Lung (tissue), 12 donors: ENCODE results near the gene LARP4B. TPM values are rescaled to one million over a fixed set of nuclear protein-coding genes. Genes with fewer than 3 reads are reported as not detected.

Experiments used
- ATAC-seq: fragments of 200-7000 bp; cut with Tn5 transposase; one replicate; pipeline ENCODE4 v1.9.1; 2020; ENCODE audit warnings: moderate number of reproducible peaks; ENCODE audit not compliant: insufficient read depth, low FRiP score
- DNase-seq, 3 donors: peaks; one replicate each; pipeline ENCODE4 v3.0.0-alpha.2; 2013 to 2017
- H3K27ac ChIP-seq, 2 donors: one replicate each; pipeline ENCODE4 v1.5.1; 2013; ENCODE audit warnings: mild to moderate bottlenecking in 2 of 2, moderate library complexity in 2 of 2, control low read depth in 1 of 2, inconsistent platforms in 1 of 2, low read depth in 1 of 2, low read length in 1 of 2
- H3K27me3 ChIP-seq, 3 donors: one replicate each; pipeline ENCODE4 v1.5.1; 2013; ENCODE audit warnings: low read length in 2 of 3; ENCODE audit not compliant: control insufficient read depth in 3 of 3, insufficient read depth in 3 of 3
- H3K36me3 ChIP-seq, 4 donors: one replicate each; pipeline ENCODE4 v1.5.1; 2013; ENCODE audit warnings: low read length in 4 of 4, mild to moderate bottlenecking in 1 of 4, moderate library complexity in 1 of 4; ENCODE audit not compliant: control insufficient read depth in 4 of 4, insufficient read depth in 4 of 4
- H3K4me1 ChIP-seq, 5 donors: one replicate each; pipeline ENCODE4 v1.5.1; 2013; ENCODE audit warnings: low read length in 5 of 5, mild to moderate bottlenecking in 2 of 5, moderate library complexity in 1 of 5; ENCODE audit not compliant: control insufficient read depth in 5 of 5, insufficient read depth in 5 of 5
- H3K4me3 ChIP-seq: one replicate; pipeline ENCODE4 v1.5.1; 2013; ENCODE audit warnings: mild to moderate bottlenecking, control low read depth, moderate library complexity
- H3K9ac ChIP-seq, 2 donors: one replicate each; pipeline ENCODE4 v1.5.1; 2013; ENCODE audit warnings: low read length in 2 of 2, control low read depth in 1 of 2; ENCODE audit not compliant: insufficient read depth in 1 of 2
- H3K9me3 ChIP-seq, 4 donors: one replicate each; pipeline ENCODE4 v1.5.1; 2013; ENCODE audit warnings: low read length in 3 of 4, mild to moderate bottlenecking in 1 of 4, moderate library complexity in 1 of 4; ENCODE audit not compliant: control insufficient read depth in 4 of 4, insufficient read depth in 3 of 4
- CTCF ChIP-seq: IDR thresholded peaks from 2 replicates; pipeline ENCODE4 v1.5.1; 2012; ENCODE audit warnings: mild to moderate bottlenecking; ENCODE audit errors: control extremely low read depth, extremely low read depth
- WGBS, 2 donors: extraction: QIAGEN DNeasy Blood & Tissue Kit; methylation state at CpG; one replicate each; pipeline ENCODE4 v1.1.7; 2013; 5-methylcytosine and 5-hydroxymethylcytosine counted together
- polyA plus RNA-seq, 2 donors: library from polyadenylated mRNA; stranded (reverse); fragments of 200-250 nt; gene quantifications; one replicate each; pipeline ENCODE4 v1.2.1, GENCODE V29; 2013
- total RNA-seq, 2 donors: library from RNA; depleted of rRNA in 1 of 2; stranded (reverse); fragments of >200 nt in 1 of 2; gene quantifications; one replicate each; pipeline ENCODE4 v1.2.1, GENCODE V29; 2014 to 2021
- donor health status: control.
- donor health status: control.
- donor health status: Bipolar disorder and iron deficiency.
- donor health status: healthy.
- donor health status: DM: yes; HTN: yes; CAD: no.

The LARP4B gene
- total and polyA plus RNA-seq, 4 donors = 24.7 to 133 (median 66.9) TPM

- 98% methylated on average over 8 of the region's 8 CpGs for WGBS, 2 donors
- no peaks in the 10 kb centered on the region for H3K9me3 ChIP-seq
- H3K27ac ChIP-seq = no peak overlapping the region
- no peak for ATAC-seq
- H3K4me1 ChIP-seq = peaks cover 0 to 17% (median 0%) of the 10 kb centered on the region in 5 donors
- H3K4me3 ChIP-seq = no peak overlapping the region
- H3K27me3 ChIP-seq = no peaks in the 10 kb centered on the region
- DNase-seq = no peak
- H3K36me3 ChIP-seq = peaks cover 5 to 17% (median 8%) of the 10 kb centered on the region in 4 donors
- H3K9ac ChIP-seq = no peak overlapping the region
- TF ChIP-seq CTCF = no peak
Observed at GRCh38 chr10:865257-865656, 66.2 kb downstream of the LARP4B start.

GRCh38 chr10:860519-860918 is 71.0 kb downstream of the LARP4B start:
- Histone ChIP-seq H3K4me1 (peaks cover 0 to 10% (median 0%) of the 10 kb centered on the region in 5 donors), H3K27me3 (no peaks in the 10 kb centered on the region), H3K9ac (no peak overlapping the region), H3K36me3 (peaks cover 5 to 22% (median 12%) of the 10 kb centered on the region in 4 donors), H3K4me3 (no peak overlapping the region), H3K9me3 (no peaks in the 10 kb centered on the region), H3K27ac (no peak overlapping the region)
- no peak for DNase-seq
- WGBS, 2 donors = 92 to 95% methylated on average over 4 of the region's 4 CpGs
- ATAC-seq = no peak
- no peak for TF ChIP-seq CTCF

GRCh38 chr10:856416-857157 is 74.9 kb downstream of the LARP4B start:
- H3K27ac ChIP-seq = no peak overlapping the region
- H3K36me3 ChIP-seq = peaks cover 7 to 22% (median 12%) of the 10 kb centered on the region in 4 donors
- H3K9me3 ChIP-seq = peaks cover 0 to 3% (median 0%) of the 10 kb centered on the region in 4 donors
- peaks cover 0 to 16% (median 0%) of the 10 kb centered on the region in 5 donors for H3K4me1 ChIP-seq
- 62 to 76% methylated on average over 11 of the region's 11 CpGs for WGBS, 2 donors
- ATAC-seq (no peak), DNase-seq (no peak)
- no peak overlapping the region for H3K9ac ChIP-seq
- no peaks in the 10 kb centered on the region for H3K27me3 ChIP-seq
- H3K4me3 ChIP-seq = no peak overlapping the region
- TF ChIP-seq CTCF = no peak
